HG03135 (cell line): Measurements from ENCODE around the gene SELENOO.
"Not testable (repeated sequence)": the region's sequence is repeated elsewhere in the genome, so short reads cannot be mapped to it uniquely, and the experiment has no call there.

ENCODE experiments used
- ATAC-seq: cut with Tn5 transposase; IDR thresholded peaks from one replicate; pipeline ENCODE4 v1.9.1; 2021; ENCODE audit warnings: mild to moderate bottlenecking, moderate library complexity; ENCODE audit not compliant: unreplicated experiment

SELENOO gene

DNA sequence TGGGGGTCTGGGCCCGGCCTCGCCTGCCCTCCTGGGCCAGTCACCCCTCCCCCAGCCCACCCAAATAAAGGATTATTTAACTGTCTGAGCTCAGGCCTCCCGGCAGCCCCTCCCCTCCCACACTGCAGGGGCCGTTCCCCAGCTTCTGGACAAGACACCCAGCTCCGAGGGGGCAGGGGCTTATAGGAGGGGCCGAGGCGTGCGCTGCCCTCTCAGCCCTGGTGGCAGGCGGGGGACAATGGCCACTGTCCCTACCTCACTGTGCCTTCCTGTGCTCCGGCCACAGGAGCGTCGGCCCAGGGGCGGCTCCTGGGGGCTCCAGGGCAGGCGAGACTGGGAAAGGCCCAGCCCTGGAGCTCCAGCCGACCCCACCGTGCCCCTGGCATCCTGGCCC is 2.2 kb upstream of the SELENOO start:
- no peak for ATAC-seq

- ATAC-seq: no peak
Observed at GRCh38 chr22:50199251-50199721, 1.5 kb upstream of the SELENOO start.

- ATAC-seq: peak; percentile 4
Observed at GRCh38 chr22:50199829-50200460, 866 bp upstream of the SELENOO start.

DNA sequence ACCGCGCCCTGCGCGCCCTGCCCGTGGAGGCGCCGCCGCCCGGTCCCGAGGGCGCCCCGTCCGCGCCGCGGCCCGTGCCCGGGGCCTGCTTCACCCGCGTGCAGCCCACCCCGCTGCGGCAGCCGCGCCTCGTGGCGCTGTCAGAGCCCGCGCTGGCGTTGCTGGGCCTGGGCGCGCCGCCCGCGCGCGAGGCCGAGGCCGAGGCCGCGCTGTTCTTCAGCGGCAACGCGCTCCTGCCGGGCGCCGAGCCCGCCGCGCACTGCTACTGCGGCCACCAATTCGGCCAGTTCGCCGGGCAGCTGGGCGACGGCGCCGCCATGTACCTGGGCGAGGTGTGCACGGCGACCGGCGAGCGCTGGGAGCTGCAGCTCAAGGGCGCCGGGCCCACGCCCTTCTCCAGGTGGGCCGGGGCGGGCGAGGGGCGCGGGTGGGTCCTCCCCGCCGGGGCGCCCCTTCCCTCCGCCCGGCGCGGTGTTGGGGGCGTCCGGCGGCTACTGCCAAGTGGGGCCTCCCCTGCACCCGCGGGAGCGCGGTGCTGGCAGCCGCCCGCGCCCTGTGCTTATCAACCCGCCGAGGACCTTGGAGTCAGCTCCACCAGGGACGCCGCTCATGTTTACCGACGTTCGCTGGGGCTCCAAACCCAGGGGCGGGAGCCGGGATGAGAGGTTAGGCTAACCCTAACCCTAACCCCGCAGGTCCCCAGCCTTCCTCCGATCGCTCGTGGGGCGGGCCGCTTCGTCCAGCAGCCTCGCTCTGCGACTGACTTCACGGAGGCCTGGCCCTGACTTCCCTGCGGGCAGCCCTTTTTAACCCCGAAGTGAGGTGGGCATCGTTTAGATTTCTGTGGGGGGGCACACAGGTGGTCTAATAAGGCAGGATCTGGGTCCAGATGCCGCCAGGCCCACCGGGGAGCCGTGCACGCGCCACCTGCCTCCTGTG is 649 bp downstream of the SELENOO start:
- peak; percentile 19 for ATAC-seq

DNA sequence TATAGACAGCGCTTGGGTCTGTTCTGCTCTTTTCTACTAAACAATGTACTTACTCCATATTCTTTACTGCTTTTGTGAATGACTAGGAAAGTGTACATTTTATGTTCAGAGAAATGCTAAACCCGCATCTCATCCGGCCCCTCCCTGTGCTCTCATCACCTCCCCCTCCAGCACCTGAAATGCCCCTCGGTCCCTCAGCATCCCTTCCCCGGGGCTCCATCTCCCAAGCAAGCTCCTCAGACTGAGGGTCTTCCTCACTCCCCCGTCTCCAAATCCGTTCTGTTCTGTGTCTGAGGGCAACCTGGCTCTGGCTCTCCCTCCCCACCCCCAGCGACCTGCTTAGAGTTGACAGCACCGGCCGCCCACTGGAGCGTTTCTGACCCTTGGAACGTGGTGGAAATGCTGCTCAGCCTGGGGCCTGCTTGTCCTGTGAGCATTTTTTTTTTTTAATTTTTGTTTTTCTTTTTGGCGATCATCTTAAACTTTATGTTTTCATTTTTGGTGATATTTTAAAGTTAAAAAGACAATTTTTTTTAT is 1.4 kb downstream of the SELENOO start:
- ATAC-seq: no peak

DNA sequence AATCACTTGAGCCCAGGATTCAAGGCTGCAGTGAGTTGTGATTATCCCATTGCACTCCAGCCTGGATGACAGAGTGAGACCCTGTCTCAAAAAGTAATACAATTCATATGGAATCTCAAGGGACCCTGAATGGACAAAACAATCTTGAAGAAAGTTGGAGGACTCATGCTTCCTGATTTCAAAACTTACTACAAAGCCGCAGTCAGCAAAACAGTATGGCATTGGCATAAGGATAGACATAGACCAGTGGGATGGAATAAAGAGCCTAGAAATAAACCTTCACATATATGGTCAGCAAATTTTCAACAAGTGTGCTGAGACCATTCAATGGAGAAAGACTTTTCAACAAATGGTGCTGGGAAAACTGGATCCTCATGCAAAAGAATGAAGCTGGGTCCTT is 2.5 kb downstream of the SELENOO start:
- ATAC-seq: no peak

DNA sequence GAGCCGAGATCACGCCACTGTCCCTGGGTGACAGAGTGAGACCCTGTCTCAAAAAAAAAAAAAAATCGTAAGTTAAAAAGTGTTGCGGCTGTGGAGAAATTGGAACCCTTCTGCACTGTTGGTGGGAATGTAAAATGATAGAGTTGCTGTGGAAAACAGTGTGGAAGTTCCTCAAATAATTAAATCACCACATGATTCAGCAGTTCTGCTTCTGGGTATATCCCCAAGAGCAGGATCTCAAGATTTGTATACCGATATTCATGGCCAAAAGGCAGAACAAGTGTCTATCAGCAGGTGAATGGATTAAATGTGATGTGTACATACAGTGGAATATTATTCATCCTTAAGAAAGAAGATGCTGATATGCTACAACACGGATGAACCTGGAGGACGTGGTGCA is 3.8 kb downstream of the SELENOO start:
- no peak for ATAC-seq

DNA sequence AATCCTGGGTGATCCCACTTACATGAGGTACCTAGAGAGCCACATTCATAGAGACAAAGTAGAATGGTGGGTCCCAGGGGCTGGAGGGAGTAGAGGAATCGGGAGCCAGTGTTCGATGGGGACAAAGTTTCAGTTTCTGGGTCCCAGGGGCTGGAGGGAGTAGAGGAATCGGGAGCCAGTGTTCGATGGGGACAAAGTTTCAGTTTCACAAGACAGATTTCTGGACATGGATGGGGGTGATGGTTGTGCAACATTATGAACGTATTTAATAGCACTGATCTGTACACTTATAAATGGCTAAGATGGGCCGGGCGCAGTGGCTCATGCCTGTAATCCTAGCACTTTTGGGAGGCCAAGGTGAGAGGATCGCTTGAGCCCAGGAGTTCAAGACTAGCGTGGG is 4.2 kb downstream of the SELENOO start:
- ATAC-seq: not testable (repeated sequence)

GRCh38 chr22:50205781-50206569 is 5.2 kb downstream of the SELENOO start:
- no peak for ATAC-seq

- no peak for ATAC-seq
Observed at GRCh38 chr22:50206599-50206998, 5.8 kb downstream of the SELENOO start.

DNA sequence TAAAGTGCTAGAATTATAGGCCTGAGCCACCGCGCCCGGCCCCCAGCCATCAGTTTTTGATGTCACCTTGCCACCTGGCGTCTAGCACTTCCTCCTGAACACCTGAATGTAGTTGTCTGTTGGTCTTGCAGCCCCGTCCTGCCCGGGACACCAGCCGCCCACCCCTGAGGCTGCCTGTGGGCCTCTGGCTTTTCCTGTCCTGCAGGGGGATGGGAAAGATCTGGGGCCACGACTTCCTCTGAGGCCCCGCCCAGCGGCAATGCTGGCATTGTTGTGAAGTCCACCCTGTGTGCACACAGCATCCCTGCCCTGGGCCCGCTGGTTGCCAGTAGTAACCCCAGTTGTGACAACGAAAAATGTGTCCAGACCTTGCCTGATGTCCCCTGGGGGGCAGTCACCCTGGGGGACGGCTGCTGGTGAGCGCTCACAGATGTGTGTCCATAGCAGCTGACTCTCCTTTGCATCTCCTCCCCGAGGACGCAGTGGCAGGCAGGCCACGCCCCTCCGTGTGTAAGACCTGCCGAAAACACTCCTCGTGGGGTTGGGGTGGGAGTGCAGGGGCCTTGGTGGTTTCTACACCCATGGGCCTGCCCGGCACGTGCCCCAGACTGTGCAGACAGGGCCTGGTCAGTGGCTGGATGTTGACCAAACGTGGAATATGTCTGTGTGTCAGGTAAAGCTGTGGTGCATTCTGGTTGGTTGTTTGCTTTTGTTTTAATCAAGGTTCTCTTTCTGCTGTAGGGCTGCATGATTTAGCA is 6.8 kb downstream of the SELENOO start:
- ATAC-seq: no peak

GRCh38 chr22:50208430-50208938 is 7.7 kb downstream of the SELENOO start:
- no peak for ATAC-seq

DNA sequence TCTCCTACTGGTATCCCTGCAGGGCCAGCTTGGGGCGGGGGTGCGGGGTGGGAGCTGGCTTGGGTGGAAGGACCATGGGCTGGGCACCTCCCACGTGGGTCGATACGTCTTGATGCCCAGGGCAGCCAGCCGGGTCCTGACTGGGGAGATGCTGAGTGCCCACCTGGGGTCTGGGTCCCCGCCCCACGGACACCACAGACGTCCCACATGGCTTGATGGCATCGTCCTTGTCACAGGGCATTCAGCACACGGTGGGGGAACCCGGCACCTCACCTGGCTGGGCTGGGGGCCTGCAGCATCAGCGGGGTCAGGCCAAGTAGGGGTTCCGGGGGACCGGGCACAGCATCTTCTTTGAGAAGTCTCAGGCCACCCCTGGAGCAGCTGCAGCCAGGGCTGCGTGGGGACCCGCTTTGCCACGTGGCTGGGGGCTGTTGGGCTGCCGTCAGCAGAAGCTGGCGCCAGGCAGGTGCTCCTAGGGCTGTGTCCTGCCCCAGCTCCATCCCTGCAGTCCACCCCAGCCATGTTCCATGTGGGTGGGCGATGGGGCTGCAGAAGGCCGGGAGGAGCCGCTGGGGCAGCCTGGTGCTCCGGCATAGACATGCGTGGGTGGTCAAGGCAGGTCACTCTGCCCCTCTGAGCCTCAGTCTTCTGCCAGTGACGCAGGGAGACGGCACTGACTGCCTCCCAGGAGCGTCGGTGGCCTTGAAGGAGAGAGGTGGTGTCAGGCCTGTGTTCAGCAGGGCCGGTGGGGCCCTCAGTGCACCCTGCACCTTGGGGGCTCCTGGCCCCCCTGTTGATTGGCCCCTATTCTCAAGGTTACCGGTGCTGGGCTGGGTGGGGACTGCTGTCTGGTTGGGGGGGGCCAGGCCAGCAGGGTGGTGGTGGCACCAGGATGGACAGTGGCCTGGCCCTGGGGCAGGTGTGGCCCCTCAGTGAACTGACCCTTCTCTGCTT is 8.4 kb downstream of the SELENOO start:
- ATAC-seq: no peak

DNA sequence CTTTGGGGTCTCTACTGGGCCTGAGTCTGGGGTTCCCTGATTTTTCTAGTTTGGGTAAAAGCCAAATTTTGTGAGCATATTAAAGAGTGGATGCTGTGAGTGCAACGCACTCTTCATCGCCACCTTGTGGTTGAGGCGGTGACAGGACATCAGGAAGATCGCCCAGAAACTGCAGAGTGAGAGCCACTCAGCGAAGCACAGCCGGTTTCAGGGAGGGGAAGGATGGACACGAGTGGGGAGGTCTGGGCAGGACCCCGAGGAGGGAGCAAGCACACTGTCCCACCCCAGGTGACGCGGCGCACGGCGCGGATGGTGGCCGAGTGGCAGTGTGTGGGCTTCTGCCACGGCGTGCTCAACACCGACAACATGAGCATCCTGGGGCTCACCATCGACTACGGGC is 9.1 kb downstream of the SELENOO start:
- no peak for ATAC-seq

GRCh38 chr22:50210378-50211139 is 9.7 kb downstream of the SELENOO start:
- no peak for ATAC-seq

DNA sequence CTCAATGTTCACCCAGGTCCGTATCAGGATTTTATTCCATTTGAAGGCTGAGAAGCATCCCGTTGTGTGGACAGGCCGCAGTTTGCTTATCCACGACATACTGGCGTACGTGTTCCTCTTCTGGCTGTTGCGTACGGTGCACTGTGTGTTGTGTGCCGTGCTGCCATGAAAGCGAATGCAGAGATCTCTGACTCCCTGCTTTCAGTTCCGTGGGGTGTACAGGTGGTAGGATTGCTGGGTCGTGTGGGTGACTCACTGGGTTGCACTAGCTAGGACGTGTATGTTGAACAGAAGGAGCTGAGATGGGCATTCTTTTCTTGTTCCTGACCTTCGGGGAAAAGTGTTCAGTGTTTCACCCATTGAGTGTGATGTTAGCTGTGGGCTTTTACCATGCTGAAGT is 10.3 kb downstream of the SELENOO start:
- no peak for ATAC-seq

DNA sequence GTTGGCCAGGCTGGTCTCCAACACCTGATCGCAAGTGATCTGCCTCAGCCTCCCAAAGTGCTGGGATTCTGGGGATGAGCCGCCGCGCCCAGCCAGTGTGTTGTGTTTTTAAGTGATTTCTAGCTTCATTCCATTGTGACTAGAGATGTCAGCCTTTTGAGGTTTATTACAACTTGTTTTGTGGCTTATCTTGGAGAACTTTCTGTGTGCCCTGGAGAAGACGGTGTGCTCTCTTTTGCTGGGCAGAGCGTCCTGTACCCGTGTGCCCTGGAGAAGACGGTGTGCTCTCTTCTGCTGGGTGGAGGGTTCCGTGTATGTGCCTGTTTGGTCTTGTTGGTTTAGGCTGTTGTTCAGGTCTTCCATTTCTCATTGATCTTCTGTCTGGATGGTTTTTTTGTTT is 12.5 kb downstream of the SELENOO start:
- ATAC-seq: no peak

DNA sequence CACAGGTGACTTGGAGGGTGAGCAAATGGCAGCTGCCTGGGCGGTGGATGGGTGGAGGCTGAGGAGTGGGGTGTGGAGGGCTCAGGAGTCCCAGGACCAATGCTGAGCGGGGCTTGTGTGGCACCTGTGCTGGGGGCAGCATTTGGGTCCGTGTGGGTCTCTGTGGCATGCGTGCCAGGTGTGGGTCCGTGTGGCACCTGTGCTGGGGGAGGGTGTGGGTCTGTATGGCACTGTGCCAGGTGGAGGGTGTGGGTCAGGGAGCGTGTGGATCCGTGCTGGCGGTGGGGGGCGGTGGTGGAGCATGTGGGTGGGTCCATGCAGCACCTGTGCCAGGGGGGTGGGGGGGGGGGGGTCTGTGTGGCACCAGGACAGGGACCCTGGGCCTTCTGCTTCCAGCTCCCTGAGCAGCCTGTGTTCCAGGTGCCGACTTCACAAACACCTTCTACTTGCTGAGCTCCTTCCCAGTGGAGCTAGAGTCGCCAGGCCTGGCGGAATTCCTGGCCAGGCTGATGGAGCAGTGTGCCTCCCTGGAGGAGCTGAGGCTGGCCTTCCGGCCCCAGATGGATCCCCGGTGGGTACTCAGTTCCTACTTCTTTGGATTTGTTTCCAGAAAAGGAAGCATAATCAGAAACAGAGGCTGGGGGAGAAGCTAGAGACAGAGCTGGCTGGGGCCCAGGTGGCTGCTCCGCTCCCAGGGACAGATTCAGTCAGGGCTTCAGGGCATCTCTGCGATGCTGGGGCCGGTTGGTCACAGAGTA is 14.7 kb downstream of the SELENOO start:
- no peak for ATAC-seq
